ENCODE measurements around the gene PLCG1.

- TF ChIP-seq, protein P1, sequence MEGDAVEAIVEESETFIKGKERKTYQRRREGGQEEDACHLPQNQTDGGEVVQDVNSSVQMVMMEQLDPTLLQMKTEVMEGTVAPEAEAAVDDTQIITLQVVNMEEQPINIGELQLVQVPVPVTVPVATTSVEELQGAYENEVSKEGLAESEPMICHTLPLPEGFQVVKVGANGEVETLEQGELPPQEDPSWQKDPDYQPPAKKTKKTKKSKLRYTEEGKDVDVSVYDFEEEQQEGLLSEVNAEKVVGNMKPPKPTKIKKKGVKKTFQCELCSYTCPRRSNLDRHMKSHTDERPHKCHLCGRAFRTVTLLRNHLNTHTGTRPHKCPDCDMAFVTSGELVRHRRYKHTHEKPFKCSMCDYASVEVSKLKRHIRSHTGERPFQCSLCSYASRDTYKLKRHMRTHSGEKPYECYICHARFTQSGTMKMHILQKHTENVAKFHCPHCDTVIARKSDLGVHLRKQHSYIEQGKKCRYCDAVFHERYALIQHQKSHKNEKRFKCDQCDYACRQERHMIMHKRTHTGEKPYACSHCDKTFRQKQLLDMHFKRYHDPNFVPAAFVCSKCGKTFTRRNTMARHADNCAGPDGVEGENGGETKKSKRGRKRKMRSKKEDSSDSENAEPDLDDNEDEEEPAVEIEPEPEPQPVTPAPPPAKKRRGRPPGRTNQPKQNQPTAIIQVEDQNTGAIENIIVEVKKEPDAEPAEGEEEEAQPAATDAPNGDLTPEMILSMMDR (IDR thresholded peaks at IDR 0.05; ENCODE audit: insufficient read depth, low read length, poor library complexity, severe bottlenecking) = no peak
- no peak for TF ChIP-seq EZH2phosphoT487 (conservative IDR thresholded peaks at IDR 0.05; ENCODE audit: low read length)
These were observed 49.6 kb upstream of the PLCG1 start for GRCh38 chr20:41087777-41088176.

Data from SU-DHL-6 (cell line).